ENCODE results near the gene CEP83.

DNA sequence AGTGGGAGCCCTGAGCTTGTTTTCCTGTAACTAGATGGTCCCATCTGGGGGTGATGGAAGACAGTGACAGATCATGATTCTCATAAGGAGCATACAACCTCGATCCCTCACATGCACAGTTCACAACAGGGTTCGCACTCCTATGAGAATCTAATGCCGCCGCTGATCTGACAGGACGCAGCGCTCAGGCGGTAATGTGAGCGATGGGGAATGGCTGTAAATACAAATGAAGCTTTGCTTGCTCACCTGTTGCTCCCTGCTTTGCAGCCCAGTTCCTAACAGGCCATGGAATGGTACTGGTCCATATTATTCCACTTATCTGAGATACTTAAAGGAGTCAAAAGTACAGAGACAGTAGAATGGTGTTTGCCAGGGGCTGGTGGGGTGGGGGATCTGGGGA lies 9.9 kb upstream of the CEP83 start:
- TF ChIP-seq, protein P1, sequence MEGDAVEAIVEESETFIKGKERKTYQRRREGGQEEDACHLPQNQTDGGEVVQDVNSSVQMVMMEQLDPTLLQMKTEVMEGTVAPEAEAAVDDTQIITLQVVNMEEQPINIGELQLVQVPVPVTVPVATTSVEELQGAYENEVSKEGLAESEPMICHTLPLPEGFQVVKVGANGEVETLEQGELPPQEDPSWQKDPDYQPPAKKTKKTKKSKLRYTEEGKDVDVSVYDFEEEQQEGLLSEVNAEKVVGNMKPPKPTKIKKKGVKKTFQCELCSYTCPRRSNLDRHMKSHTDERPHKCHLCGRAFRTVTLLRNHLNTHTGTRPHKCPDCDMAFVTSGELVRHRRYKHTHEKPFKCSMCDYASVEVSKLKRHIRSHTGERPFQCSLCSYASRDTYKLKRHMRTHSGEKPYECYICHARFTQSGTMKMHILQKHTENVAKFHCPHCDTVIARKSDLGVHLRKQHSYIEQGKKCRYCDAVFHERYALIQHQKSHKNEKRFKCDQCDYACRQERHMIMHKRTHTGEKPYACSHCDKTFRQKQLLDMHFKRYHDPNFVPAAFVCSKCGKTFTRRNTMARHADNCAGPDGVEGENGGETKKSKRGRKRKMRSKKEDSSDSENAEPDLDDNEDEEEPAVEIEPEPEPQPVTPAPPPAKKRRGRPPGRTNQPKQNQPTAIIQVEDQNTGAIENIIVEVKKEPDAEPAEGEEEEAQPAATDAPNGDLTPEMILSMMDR (IDR thresholded peaks at IDR 0.05) = no peak
- no peak for TF ChIP-seq POLR2A (IDR thresholded peaks at IDR 0.05)
